H1 (cell line): ENCODE measurements around the gene FTCDNL1. TPM values are rescaled to one million over a fixed set of nuclear protein-coding genes. Genes with fewer than 3 reads are reported as not detected.

ENCODE experiments used
- CHD1 ChIP-seq: IDR thresholded peaks from 2 replicates; pipeline ENCODE4 v1.6.1; 2012; ENCODE audit warnings: low read depth, low read length, improper control_type of control experiment
- CHD2 ChIP-seq: IDR thresholded peaks from 2 replicates; pipeline ENCODE4 v1.6.1; 2012; ENCODE audit warnings: low read length, improper control_type of control experiment
- FOSL1 ChIP-seq: IDR thresholded peaks from 2 replicates; pipeline ENCODE4 v1.6.1; 2011; ENCODE audit warnings: mild to moderate bottlenecking, low read depth, low read length, moderate library complexity; ENCODE audit not compliant: insufficient read depth
- HDAC6 ChIP-seq: IDR thresholded peaks from one replicate; pipeline ENCODE4 v1.7.1; 2012; ENCODE audit warnings: low read depth, mild to moderate bottlenecking, inconsistent platforms, low read length, moderate library complexity
- MAX ChIP-seq: IDR thresholded peaks from 2 replicates; pipeline ENCODE4 v1.6.1; 2012; ENCODE audit warnings: inconsistent platforms
- POLR2A ChIP-seq, 2 experiments: IDR thresholded peaks; 1 replicate in 1 of 2; 2 replicates in 1 of 2; pipeline ENCODE4 v1.6.1; 2011; ENCODE audit warnings: low read depth in 2 of 2, low read length in 2 of 2, mild to moderate bottlenecking in 2 of 2; ENCODE audit errors: control extremely low read depth in 1 of 2
- polyA plus RNA-seq, 7 experiments: library from polyadenylated mRNA; depleted of rRNA in 3 of 7; stranded (reverse) in 5 of 7; unstranded in 2 of 7; fragments of >200 nt in 5 of 7; fragments of 200-250 nt in 2 of 7; gene quantifications; 1 replicate in 5 of 7; 2 replicates in 1 of 7; 4 replicates in 1 of 7; pipeline versions ENCODE4 v1.2.1 to v1.2.3, GENCODE V29; 2011 to 2013; ENCODE audit warnings: missing spikeins in 2 of 7, mixed read lengths in 2 of 7
- total RNA-seq: library from RNA; stranded (reverse); fragmentation: NEBNext Ultra II Directional; extraction: Animal tissue kit (Norgen Biotek cat#: 25700); gene quantifications from 2 replicates; pipeline ENCODE4 v1.2.1, GENCODE V29; 2021
- TF ChIP-seq, protein P1 (sequence below): IDR thresholded peaks from 2 replicates; pipeline ENCODE4 v1.6.1; 2012; ENCODE audit warnings: low read length, inconsistent platforms

Gene FTCDNL1
- total and polyA plus RNA-seq, 2 of the 8 experiments (the other 6 are each of a cell fraction or from before 2014, with no cell fraction given), result 0.41 to 0.97 TPM

DNA sequence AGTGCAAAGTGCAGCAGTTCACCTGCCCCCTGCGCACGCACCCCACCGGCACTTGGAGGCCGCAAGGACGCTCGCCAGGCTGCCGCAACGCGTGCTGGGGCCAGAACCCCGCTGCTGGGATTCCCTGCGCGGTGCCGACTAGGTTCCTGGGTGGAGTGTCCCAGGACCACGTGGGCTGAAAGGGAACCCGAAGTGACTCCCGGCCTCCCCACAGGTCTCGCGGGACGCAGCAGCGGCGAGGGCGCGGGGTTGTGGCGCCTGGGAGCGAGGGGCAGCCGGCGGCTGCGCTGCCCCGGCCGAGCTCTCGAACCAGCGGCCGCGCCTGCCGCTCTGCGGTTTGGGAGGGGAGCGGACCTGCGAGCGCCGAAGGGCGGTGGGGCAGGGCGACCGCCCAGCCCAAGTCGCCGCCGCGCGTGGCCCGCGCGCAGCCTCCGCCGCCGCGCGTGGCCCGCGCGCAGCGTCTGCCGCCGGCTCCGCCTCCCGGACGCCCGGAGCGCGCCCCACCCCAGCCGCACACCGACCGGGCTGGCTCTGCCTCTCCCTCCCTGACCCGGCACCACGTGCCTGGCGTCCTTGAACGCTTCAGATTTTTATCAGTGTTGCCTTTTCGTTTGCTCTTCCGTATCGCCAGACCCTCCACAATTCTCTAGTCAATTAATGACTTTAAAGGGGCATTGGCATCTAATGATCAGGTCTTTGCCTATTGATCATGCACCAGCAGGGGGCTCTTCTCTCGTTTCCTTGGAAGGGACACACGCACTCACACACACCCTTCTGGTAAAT, at the start of gene FTCDNL1 (continued):
- TF ChIP-seq POLR2A (IDR thresholded peaks at IDR 0.05; ENCODE audit: control extremely low read depth in 1 of 2, low read depth in 2 of 2, low read length in 2 of 2) (peak in 1 of 2 experiments; percentile 32; a peak in 1 of 3 replicates), CHD2 (peak; percentile 75), MAX (peak; percentile 84), FOSL1 (no peak), CHD1 (no peak), HDAC6 (no peak)
- TF ChIP-seq, protein P1, sequence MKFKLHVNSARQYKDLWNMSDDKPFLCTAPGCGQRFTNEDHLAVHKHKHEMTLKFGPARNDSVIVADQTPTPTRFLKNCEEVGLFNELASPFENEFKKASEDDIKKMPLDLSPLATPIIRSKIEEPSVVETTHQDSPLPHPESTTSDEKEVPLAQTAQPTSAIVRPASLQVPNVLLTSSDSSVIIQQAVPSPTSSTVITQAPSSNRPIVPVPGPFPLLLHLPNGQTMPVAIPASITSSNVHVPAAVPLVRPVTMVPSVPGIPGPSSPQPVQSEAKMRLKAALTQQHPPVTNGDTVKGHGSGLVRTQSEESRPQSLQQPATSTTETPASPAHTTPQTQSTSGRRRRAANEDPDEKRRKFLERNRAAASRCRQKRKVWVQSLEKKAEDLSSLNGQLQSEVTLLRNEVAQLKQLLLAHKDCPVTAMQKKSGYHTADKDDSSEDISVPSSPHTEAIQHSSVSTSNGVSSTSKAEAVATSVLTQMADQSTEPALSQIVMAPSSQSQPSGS, result no peak
